ENCODE data around the gene NCAM2.

The NCAM2 gene

DNA sequence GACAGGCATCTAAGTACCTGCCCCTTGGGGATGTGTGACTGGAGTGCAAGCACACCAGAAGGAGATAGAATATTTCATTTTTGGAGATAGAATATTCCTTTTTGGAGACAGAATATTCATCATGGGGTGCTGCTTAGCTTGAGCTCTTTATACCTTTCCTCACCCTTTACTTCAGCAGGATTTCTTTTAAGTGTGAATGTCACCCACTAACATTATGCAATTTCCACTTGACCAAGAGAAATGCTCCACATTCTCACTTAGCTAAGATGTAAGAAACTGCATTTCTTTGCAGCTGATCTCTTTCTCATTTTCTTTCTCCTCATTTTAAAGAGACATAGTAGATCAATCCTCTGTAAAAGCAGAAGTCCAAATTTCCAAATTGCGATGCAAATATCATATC, 436.7 kb downstream of the NCAM2 start:
- no peak for DNase-seq (ENCODE audit: low read depth in 1 of 2, low spot score in 1 of 2)

DNA sequence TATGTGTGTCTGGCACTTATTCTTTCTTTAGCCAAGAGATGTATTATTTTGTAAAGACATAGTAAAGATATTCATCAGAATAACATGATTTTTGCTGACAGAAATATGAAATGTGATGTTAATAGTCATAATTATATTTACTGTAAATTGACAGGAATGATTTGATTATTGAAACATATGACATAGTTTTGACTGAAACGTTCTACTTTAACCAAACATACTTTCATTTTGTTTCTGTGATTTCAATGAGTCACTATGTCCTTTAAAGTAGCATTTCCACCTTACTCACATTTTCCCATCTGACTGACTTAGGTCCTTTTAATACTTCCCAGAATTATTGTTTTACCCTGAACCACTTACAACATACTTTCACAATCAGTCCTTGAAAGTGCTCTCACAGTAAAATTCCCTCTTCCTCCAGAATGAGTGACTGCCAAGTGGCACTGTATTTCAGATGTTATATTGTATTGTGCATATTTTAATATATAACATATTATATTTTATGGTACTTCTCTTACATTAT, 437.9 kb downstream of the NCAM2 start:
- DNase-seq (ENCODE audit: low read depth in 1 of 2, low spot score in 1 of 2) = no peak

DNA sequence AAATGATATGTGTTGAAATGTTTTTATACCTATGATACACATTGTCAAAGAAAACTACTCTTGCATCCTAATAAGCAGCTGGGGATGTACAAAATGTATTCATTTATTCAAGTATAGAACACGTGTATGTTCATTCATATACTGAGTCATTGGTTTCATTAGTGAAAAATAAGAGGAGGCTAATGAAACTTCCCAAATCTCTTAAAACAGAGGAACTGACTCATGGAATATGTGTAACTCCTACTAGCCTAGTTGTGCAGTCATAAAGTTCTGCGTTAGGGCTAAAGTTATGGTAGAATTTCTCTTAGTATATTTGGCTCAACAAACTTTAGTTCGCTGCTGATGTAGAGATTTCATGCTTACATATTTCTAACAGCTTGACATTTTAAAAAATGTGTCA, 441.6 kb downstream of the NCAM2 start:
- no peak for DNase-seq (ENCODE audit: low read depth in 1 of 2, low spot score in 1 of 2)

DNA sequence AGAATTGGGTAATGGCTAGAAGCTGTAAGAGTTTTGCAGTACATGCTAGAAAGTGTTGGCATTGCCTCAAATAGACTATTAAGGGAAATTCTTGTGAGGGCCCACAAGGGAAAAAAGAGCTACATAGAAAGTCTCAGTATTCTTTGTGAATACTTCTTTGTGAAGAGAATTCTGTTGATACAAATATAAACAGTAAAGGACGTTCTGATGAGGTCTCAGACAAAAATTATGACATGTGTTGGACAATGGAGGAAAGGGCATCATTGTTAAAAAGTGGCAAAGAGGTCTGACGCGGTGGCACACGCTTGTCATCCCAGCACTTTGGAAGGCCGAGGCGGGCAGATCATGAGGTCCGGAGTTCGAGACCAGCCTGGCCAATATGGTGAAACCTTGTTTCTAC, 458.9 kb downstream of the NCAM2 start:
- no peak for DNase-seq (ENCODE audit: low read depth in 1 of 2, low spot score in 1 of 2)

DNA sequence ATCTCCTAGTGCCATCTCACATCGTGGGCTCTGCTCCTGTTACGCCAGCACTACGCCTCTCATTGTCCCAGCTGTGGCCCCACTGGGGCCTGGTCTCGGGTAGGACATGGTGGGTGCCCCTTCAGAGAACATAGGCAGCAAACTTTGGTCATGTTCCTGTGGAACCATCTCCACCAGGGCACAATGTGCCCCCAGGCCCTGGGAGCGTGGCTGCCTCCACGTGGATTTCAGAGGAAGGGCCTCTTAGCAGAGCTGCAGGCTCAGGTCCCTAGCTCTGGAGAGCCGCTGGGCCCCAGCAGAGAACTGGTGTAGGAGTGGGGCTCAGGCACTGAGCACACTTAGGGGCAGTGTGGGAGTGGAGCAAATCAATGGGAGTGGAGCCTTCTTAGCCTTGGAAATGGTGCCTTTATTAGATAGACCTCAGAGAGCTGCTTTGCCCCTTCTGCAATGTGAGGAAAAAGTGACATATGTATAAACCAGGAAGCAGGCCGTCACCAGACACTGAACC, 460.0 kb downstream of the NCAM2 start:
- DNase-seq (ENCODE audit: low read depth in 1 of 2, low spot score in 1 of 2) = no peak

DNA sequence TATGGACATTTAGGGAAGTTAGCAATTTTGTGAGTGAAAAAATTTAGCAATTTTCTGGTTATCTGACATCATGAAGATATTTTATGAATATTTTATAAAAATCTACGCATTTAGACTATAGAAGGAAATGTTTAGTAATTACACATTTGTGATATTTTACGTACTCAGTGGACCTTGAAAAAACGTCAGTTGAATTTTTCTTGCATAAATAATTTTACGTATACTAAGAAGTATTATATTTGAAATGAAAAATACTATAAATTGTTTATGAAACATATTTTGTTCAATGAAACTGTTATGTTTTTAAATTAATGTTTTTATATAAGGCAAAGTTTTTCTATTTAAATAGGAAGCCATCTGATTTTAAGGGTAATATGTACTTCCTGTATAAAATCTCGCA, 462.8 kb downstream of the NCAM2 start:
- no peak for DNase-seq (ENCODE audit: low read depth in 1 of 2, low spot score in 1 of 2)

DNA sequence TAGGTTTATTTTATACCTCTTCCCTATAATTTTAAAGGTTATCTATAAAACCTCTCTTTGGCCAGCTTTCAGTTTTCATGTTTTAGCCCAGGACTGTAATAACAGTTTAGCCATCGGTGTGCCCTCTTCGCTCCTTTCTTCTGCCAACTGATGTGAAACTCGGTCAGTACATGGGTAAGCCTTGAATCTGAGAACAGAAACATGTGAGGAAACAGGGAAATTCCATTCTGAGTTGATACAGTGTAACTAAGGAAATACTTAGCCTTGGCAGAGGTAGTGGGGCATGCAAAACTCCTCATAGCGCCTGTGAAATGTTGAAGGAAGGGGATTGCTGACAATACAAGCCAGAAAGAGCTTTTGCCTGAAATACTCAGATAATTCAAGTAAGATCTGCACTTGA, 465.2 kb downstream of the NCAM2 start:
- DNase-seq (ENCODE audit: low read depth in 1 of 2, low spot score in 1 of 2) = no peak

DNA sequence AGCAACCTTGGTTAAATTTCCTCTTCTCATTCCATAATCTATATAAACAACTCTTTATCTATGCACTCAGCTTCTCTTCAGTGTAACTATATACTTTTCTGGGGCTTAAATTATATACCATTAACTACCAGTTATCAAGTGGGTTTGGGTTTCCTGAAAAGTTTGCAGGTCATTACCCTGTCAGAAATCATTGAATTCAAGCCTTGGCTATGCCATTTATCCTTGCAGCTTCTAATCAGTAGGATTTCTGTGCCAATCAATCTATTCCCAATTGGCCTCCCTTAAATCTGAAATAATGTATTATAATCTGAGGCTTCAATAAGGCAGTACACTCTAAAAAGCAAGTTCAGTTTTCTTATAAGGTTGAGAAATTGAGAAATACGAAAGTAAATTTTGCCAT, 466.5 kb downstream of the NCAM2 start:
- DNase-seq (ENCODE audit: low read depth in 1 of 2, low spot score in 1 of 2) = no peak

DNA sequence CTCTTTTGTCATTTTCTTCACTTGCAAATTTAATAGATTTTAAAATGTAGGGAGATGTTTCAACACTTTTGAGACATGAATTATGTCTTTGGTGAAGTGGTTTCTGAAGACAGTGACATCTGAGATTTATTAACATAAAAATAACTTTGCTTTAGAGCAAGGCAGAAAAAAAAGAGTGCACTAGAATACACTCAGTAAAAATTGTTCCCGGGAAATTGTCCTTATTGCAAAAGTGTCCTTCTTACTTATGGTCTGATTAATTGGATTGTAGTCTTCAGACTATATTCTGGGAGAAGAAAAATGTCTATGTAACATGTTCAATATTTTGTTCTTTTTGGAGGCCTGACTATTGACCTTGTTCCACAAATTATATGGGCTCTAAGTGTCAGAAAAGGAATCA, 468.5 kb downstream of the NCAM2 start:
- no peak for DNase-seq (ENCODE audit: low read depth in 1 of 2, low spot score in 1 of 2)

DNA sequence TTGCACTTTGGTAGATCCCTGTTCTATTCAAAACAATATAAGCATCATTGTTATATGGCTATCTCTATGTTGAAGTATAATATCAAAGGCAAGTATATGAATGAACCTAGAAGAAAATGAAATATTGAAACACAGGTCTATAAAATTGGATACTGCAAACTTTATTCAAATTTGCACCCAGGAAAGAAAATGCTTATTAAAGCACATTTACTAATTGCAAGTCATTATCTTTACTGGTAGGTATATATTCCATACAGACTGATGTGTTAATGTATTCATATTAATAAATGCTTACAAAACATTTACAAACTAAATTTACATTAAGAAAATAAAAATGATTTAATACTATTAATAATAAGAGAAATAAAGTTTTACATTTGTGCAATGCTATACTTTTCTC, 469.8 kb downstream of the NCAM2 start:
- DNase-seq (ENCODE audit: low read depth in 1 of 2, low spot score in 1 of 2) = no peak

DNA sequence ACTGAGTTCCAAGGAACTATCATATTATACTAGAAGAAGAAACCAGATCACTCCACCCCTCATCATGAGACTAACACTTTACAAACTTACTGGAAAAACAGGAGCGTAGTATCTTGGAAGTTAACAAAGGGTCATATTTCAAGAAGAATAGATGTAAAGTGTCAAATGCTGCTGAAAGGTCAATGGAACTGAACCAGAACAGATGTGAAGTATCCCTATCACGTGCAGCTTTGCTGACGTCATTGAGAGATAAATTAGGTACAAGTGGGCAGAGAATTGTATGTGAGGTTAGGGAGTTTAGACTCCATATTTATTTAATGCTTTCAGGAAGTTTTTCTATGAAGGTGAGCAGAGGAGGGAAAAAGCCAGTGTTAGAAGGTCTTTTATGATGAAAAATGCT, 483.0 kb downstream of the NCAM2 start:
- no peak for DNase-seq (ENCODE audit: low read depth in 1 of 2, low spot score in 1 of 2)

DNA sequence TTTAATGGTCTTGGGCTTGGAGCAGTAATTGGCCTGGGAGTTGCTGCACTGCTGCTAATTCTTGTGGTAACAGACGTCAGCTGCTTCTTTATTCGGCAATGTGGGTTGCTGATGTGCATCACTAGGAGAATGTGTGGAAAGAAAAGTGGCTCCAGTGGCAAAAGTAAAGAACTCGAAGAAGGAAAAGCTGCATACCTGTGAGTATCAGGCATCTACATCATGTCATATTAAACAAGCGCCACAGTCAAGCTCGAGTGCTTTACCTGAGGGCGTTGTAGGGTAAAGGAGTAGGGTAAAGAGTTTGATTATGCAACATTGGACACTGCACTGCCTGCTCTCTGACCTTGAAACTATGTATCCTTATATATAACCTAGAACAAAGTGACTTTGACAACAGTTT, 510.6 kb downstream of the NCAM2 start:
- no peak for DNase-seq (ENCODE audit: low read depth in 1 of 2, low spot score in 1 of 2)

DNA sequence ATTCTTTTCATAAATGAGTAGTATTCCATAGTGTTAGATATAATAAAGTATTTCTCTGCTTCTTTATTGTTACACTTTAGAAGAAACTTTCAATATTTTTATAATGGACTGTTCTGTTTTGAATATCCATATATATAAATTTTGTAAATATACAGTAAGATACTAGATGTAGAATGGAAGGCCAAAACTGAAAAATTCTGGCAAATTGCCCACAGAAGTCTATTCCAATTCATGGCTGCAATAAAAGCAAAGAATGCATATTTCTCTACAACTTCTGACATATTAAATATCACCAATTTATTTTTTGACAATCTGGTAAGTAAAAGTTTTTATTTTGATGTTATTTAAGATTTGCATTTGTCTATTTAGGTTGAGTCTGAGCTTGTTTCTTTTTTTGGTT, 532.5 kb downstream of the NCAM2 start:
- DNase-seq (ENCODE audit: low read depth in 1 of 2, low spot score in 1 of 2) = no peak

DNA sequence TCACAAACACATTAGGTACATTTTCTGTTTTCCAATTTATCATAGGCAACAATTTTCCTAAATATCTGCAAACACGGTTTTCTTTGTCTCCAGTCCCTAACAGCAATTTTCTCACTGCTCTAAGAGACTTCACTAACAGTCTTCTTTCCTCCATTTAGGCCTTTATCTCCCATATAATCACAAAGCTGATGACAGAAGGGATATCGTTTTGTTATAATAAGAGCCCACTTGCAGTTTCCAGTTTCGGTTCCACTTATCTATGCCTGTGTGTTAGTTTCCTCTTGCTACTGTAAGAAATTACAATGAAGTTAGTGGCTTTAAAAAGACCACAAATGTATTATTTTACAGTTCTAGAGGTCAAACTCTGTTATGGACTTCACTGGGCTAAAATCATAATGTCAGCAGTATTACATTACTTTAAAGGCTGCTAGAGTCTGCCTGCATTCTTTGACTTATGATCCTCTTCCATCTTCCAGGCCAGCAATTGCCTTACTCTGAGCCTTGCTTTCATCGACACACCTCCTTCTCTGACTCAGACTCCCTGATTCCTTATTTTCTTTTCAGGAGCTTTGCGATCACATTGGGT, 549.3 kb downstream of the NCAM2 start:
- no peak for DNase-seq (ENCODE audit: low read depth in 1 of 2, low spot score in 1 of 2)

DNA sequence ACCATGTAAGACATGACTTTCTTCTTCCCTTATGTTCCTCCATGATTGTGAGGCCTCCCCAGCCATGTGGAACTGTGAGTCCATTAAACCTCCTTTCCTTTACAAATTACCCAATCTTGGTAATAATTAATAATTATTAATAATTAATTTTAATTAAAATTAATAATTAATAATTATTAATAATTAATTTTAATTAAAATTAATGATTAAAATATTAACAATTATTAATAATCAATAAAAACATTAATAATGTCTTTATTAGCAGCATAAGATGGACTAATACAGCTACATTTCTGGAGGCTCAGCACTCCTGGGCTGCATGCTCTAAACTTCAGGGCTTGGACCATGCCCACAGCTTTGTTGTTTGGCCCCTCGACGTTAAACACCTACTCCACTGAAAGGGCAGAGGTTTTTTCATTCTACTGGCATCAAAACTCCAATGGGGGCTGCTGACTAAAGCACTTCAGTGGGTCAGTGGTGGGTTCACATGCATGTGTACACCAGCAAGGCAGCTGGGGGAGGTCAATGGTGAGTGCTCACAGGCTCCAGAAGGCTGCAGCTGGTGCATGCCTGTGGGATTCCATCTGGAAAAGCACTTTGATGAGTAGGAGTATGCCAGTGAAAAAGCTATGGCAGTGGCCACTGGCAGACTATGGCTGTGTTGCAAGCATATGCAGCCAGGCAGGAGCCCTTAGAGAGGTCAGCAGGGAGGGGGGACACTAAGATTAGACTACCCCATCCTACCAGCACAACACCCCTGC, 561.3 kb downstream of the NCAM2 start:
- no peak for DNase-seq (ENCODE audit: low read depth in 1 of 2, low spot score in 1 of 2)
